ENCODE results near the gene NFIB. TPM values are rescaled to one million over a fixed set of nuclear protein-coding genes. Genes with fewer than 3 reads are reported as not detected.

The NFIB gene
- total and polyA plus RNA-seq, 2 of the 8 experiments (the other 6 are each of a cell fraction or from before 2014, with no cell fraction given) = 2.6 to 13.1 TPM

DNA sequence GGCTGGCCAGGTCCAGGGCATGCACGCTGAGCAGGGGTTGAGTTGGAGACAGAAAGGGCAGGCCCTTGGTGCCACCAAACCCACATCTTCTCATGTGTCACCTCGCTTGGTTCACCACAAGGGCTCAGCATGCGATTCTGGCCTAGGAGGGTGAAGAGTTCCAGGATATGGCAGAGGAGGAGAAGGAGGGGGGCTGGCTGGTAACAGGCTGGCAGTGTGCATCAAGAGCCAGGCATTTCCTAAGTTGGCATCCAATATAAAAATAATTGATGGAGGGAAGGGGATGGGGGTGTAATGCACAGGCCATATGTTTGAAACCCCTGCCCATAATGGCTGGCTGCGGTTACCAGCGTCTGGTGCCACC is 255.6 kb downstream of the NFIB start (continued):
- TF ChIP-seq, protein P1, sequence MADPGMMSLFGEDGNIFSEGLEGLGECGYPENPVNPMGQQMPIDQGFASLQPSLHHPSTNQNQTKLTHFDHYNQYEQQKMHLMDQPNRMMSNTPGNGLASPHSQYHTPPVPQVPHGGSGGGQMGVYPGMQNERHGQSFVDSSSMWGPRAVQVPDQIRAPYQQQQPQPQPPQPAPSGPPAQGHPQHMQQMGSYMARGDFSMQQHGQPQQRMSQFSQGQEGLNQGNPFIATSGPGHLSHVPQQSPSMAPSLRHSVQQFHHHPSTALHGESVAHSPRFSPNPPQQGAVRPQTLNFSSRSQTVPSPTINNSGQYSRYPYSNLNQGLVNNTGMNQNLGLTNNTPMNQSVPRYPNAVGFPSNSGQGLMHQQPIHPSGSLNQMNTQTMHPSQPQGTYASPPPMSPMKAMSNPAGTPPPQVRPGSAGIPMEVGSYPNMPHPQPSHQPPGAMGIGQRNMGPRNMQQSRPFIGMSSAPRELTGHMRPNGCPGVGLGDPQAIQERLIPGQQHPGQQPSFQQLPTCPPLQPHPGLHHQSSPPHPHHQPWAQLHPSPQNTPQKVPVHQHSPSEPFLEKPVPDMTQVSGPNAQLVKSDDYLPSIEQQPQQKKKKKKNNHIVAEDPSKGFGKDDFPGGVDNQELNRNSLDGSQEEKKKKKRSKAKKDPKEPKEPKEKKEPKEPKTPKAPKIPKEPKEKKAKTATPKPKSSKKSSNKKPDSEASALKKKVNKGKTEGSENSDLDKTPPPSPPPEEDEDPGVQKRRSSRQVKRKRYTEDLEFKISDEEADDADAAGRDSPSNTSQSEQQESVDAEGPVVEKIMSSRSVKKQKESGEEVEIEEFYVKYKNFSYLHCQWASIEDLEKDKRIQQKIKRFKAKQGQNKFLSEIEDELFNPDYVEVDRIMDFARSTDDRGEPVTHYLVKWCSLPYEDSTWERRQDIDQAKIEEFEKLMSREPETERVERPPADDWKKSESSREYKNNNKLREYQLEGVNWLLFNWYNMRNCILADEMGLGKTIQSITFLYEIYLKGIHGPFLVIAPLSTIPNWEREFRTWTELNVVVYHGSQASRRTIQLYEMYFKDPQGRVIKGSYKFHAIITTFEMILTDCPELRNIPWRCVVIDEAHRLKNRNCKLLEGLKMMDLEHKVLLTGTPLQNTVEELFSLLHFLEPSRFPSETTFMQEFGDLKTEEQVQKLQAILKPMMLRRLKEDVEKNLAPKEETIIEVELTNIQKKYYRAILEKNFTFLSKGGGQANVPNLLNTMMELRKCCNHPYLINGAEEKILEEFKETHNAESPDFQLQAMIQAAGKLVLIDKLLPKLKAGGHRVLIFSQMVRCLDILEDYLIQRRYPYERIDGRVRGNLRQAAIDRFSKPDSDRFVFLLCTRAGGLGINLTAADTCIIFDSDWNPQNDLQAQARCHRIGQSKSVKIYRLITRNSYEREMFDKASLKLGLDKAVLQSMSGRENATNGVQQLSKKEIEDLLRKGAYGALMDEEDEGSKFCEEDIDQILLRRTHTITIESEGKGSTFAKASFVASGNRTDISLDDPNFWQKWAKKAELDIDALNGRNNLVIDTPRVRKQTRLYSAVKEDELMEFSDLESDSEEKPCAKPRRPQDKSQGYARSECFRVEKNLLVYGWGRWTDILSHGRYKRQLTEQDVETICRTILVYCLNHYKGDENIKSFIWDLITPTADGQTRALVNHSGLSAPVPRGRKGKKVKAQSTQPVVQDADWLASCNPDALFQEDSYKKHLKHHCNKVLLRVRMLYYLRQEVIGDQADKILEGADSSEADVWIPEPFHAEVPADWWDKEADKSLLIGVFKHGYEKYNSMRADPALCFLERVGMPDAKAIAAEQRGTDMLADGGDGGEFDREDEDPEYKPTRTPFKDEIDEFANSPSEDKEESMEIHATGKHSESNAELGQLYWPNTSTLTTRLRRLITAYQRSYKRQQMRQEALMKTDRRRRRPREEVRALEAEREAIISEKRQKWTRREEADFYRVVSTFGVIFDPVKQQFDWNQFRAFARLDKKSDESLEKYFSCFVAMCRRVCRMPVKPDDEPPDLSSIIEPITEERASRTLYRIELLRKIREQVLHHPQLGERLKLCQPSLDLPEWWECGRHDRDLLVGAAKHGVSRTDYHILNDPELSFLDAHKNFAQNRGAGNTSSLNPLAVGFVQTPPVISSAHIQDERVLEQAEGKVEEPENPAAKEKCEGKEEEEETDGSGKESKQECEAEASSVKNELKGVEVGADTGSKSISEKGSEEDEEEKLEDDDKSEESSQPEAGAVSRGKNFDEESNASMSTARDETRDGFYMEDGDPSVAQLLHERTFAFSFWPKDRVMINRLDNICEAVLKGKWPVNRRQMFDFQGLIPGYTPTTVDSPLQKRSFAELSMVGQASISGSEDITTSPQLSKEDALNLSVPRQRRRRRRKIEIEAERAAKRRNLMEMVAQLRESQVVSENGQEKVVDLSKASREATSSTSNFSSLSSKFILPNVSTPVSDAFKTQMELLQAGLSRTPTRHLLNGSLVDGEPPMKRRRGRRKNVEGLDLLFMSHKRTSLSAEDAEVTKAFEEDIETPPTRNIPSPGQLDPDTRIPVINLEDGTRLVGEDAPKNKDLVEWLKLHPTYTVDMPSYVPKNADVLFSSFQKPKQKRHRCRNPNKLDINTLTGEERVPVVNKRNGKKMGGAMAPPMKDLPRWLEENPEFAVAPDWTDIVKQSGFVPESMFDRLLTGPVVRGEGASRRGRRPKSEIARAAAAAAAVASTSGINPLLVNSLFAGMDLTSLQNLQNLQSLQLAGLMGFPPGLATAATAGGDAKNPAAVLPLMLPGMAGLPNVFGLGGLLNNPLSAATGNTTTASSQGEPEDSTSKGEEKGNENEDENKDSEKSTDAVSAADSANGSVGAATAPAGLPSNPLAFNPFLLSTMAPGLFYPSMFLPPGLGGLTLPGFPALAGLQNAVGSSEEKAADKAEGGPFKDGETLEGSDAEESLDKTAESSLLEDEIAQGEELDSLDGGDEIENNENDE (IDR thresholded peaks at IDR 0.05; ENCODE audit: insufficient replicate concordance, low read length) = no peak
- TF ChIP-seq SRF (IDR thresholded peaks at IDR 0.05; ENCODE audit: low read depth, low read length) = no peak
- no peak for TF ChIP-seq MAFK (IDR thresholded peaks at IDR 0.05; ENCODE audit: low read depth, low read length)
- TF ChIP-seq JUND (IDR thresholded peaks at IDR 0.05; ENCODE audit: low read length) = no peak
- no peak for TF ChIP-seq BCL11A (IDR thresholded peaks at IDR 0.05; ENCODE audit: low read depth in 2 of 2, low read length in 2 of 2)
- TF ChIP-seq CHD1 (IDR thresholded peaks at IDR 0.05; ENCODE audit: low read depth, low read length) = no peak
- TF ChIP-seq NANOG (IDR thresholded peaks at IDR 0.05; ENCODE audit: insufficient read depth, low read depth, low read length, poor library complexity, severe bottlenecking) = no peak
- TF ChIP-seq KDM4A (IDR thresholded peaks at IDR 0.05; ENCODE audit: low read depth, low read length, severe bottlenecking) = no peak
- no peak for TF ChIP-seq CEBPB (IDR thresholded peaks at IDR 0.05; ENCODE audit: low read depth, low read length)
- TF ChIP-seq, protein P2, sequence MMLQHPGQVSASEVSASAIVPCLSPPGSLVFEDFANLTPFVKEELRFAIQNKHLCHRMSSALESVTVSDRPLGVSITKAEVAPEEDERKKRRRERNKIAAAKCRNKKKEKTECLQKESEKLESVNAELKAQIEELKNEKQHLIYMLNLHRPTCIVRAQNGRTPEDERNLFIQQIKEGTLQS (IDR thresholded peaks at IDR 0.05; ENCODE audit: insufficient read depth, low read depth, low read length) = no peak
- no peak for TF ChIP-seq RXRA (IDR thresholded peaks at IDR 0.05; ENCODE audit: insufficient read depth, low read depth, low read length)
